Stimulated activated CD4-positive, alpha-beta T cell treated with anti-CD3 and anti-CD28 coated beads, Interleukin-1b, Interleukin-23, amount 100 ng/mL, for 24 hours (primary cell): ENCODE measurements around the gene FHIT.
"Not testable (repeated sequence)": the region's sequence is repeated elsewhere in the genome, so short reads cannot be mapped to it uniquely, and the experiment has no call there.

ENCODE experiments used
- DNase-seq, 4 experiments: peaks; one replicate each; pipeline ENCODE4 v3.0.0-alpha.2; 2020; ENCODE audit warnings: low read depth in 4 of 4, low spot score in 1 of 4

FHIT gene

GRCh38 chr3:59820352-59820934 is 1430.8 kb downstream of the FHIT start:
- peak in 1 of 4 experiments; percentile 4 for DNase-seq

- DNase-seq, result no peak
Observed at GRCh38 chr3:59818919-59819300, 1432.3 kb downstream of the FHIT start.

- no peak for DNase-seq
Observed at GRCh38 chr3:59818033-59818918, 1433.0 kb downstream of the FHIT start.

GRCh38 chr3:59817511-59817910 is 1433.7 kb downstream of the FHIT start:
- DNase-seq, result no peak

- DNase-seq, result no peak
Observed at GRCh38 chr3:59816312-59816711, 1434.9 kb downstream of the FHIT start.

GRCh38 chr3:59813148-59813538 is 1438.1 kb downstream of the FHIT start:
- DNase-seq, result no peak

- DNase-seq, result no peak
Observed at GRCh38 chr3:59812237-59813147, 1438.8 kb downstream of the FHIT start.

GRCh38 chr3:59811160-59811559 is 1440.1 kb downstream of the FHIT start:
- no peak for DNase-seq

- no peak for DNase-seq
Observed at GRCh38 chr3:59810606-59811005, 1440.6 kb downstream of the FHIT start.

GRCh38 chr3:59809710-59810444 is 1441.4 kb downstream of the FHIT start:
- no peak for DNase-seq

GRCh38 chr3:59809016-59809415 is 1442.2 kb downstream of the FHIT start:
- no peak for DNase-seq

- no peak for DNase-seq
Observed at GRCh38 chr3:59808446-59808845, 1442.8 kb downstream of the FHIT start.

GRCh38 chr3:59803268-59803667 is 1448.0 kb downstream of the FHIT start:
- DNase-seq, result no peak

- DNase-seq, result not testable (repeated sequence)
Observed at GRCh38 chr3:59802453-59802852, 1448.8 kb downstream of the FHIT start.

GRCh38 chr3:59802045-59802444 is 1449.2 kb downstream of the FHIT start:
- DNase-seq, result no peak

GRCh38 chr3:59800481-59800880 is 1450.8 kb downstream of the FHIT start:
- DNase-seq, result no peak

- DNase-seq, result no peak
Observed at GRCh38 chr3:59798372-59799086, 1452.7 kb downstream of the FHIT start.

- no peak for DNase-seq
Observed at GRCh38 chr3:59797533-59797932, 1453.7 kb downstream of the FHIT start.

- DNase-seq, result no peak
Observed at GRCh38 chr3:59796456-59796855, 1454.8 kb downstream of the FHIT start.

- no peak for DNase-seq
Observed at GRCh38 chr3:59795756-59796155, 1455.5 kb downstream of the FHIT start.
